NCI-H345 (cell line): ENCODE results near the gene NPLOC4.

ENCODE experiments used
- DNase-seq: peaks from one replicate; lab custom pipeline; 2025; lab: John Stamatoyannopoulos, UW

The NPLOC4 gene

GRCh38 chr17:81518113-81518784 lies 118.7 kb downstream of the NPLOC4 start:
- no peak for DNase-seq

- DNase-seq, result no peak
These were observed 119.4 kb downstream of the NPLOC4 start for GRCh38 chr17:81517339-81518112.

- DNase-seq, result no peak
These were observed 119.9 kb downstream of the NPLOC4 start for GRCh38 chr17:81517009-81517338.

GRCh38 chr17:81516439-81516838 lies 120.5 kb downstream of the NPLOC4 start:
- DNase-seq, result no peak

GRCh38 chr17:81515530-81516041 lies 121.3 kb downstream of the NPLOC4 start:
- DNase-seq, result no peak

GRCh38 chr17:81514739-81515529 lies 122.0 kb downstream of the NPLOC4 start:
- peak; percentile 91 for DNase-seq

- DNase-seq, result no peak
These were observed 122.5 kb downstream of the NPLOC4 start for GRCh38 chr17:81514489-81514738.

- peak; percentile 77 for DNase-seq
These were observed 123.0 kb downstream of the NPLOC4 start for GRCh38 chr17:81513753-81514488.

GRCh38 chr17:81513372-81513752 lies 123.5 kb downstream of the NPLOC4 start:
- DNase-seq, result peak; percentile 83

GRCh38 chr17:81512562-81513371 lies 124.1 kb downstream of the NPLOC4 start, which contains the start of gene ACTG1:
ACTG1 (minus strand) TSS chr17:81512799; CDS start chr17:81512354, 445 bp downstream.
- peak; percentile 97 for DNase-seq

- no peak for DNase-seq
These were observed 124.9 kb downstream of the NPLOC4 start for GRCh38 chr17:81511804-81512561.

- DNase-seq, result no peak
These were observed 125.4 kb downstream of the NPLOC4 start for GRCh38 chr17:81511554-81511803.

- no peak for DNase-seq
These were observed 125.9 kb downstream of the NPLOC4 start for GRCh38 chr17:81510785-81511553.

- DNase-seq, result no peak
These were observed 126.7 kb downstream of the NPLOC4 start for GRCh38 chr17:81509972-81510784.

GRCh38 chr17:81509207-81509971 lies 127.5 kb downstream of the NPLOC4 start:
- peak; percentile 49 for DNase-seq

GRCh38 chr17:81508639-81509206 lies 128.2 kb downstream of the NPLOC4 start:
- DNase-seq, result no peak
